Hypothalamus (tissue), 51 donors: ENCODE measurements around the gene RASA2.
"Not testable (repeated sequence)": the region's sequence is repeated elsewhere in the genome, so short reads cannot be mapped to it uniquely, and the experiment has no call there.

Source experiments
- DNase-seq, 51 donors: peaks; one replicate each; lab custom pipeline; 2025; lab: John Stamatoyannopoulos, UW

RASA2 gene

DNA sequence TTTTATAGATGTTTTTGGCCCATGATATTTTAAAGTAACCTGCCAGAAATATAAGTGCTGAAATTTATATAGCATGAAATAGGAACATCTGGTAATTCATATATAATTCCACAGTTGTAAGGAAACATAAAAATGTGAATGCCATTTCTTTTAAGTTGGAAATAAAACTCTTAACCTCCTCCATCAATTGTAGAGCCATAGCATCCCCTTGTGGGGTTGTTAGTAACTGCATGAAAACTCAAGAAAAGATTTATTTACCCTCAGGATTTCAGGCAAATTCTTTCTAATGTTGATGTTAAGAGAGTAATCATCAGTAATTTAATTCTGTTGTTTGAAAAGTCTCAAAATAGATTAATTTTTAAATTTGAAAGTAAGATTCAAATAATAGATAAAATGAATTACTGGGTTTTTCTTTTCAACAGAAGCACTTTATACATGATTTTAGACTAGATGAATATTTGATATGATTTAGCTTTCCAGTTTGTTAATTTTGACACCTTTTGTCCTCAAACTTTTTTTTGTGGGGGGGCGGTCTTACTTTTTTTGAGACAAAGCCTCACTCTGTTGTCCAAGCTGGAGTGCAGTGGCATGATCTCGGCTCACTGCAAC lies 74.7 kb downstream of the RASA2 start:
- peak in 4 of 51 donors; percentile 1 to 37 (median 15) for DNase-seq

DNA sequence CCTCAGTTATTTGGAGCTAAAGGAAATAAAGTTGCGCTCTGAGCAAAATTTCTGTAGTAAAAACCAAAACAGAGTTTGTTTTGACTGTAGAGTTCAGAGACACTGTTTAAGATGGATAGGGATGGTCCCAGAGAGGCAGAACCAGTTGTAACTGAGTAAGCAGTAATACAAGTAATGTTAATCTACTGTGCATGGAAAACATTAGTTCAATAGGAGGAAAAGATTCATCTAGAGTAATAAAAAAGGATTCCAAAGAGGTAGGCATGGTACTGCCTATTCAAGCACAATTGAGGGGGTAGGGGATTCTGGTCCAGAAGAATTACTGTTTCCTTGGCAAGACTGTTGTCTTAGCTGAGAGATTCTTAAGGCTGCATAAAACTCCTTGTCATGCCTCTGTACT lies 77.4 kb downstream of the RASA2 start:
- DNase-seq, result no peak

DNA sequence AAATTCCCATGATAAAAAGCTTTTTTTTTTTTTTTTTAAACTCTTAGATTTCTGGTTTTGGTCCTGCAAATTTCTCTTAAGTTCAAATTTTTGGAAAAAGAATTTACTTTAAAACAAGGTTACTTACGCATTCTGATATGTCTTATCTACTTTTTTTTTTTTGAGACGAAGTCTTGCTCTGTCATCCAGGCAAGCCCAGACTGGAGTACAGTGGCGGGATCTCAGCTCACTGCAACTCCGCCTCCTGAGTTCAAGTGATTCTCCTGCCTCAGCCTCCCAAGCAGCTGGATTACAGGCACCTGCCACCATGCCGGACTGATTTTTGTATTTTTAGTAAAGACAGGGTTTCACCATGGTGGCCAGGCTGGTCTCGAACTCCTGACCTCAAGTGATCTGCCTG lies 83.2 kb downstream of the RASA2 start:
- DNase-seq, result no peak

DNA sequence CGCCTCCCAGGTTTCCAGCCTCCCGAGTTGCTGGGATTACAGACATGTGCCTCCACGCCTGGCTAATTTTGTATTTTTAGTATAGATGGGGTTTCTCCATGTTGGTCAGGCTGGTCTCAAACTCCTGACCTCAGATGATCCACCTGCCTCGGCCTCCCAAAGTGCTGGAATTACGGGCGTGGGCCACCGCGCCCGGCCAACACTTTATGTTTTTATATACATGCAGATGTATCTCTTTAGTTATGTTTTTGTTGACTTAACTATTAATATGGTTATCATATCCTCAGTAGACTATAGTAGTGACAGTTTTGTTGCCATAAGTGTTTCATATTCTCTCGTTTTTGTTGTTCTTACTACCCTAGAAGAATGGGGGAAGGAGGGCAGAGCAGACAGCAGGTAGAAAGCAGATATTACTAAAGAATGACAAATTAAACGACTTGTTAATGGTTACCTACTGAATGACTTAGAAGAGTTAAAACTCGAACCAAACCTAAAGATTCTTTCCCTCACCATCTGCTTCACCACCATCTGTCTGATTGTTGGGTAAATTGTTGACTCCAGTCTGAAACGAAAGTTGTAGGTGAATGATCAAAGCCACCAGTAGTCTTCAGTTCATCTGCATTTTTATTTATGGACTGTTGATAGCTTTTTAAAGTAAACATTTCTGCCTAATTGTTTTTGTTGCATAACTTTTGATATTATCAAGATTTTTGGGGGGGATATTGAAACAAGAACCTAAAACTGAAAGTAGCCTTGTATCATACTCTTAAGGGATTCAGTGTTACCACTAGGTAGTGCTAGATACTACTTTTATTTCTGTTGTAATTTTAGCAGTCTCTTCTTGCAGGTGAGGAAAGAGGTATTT lies 89.3 kb downstream of the RASA2 start:
- DNase-seq, result peak in 1 of 51 donors; percentile 1

DNA sequence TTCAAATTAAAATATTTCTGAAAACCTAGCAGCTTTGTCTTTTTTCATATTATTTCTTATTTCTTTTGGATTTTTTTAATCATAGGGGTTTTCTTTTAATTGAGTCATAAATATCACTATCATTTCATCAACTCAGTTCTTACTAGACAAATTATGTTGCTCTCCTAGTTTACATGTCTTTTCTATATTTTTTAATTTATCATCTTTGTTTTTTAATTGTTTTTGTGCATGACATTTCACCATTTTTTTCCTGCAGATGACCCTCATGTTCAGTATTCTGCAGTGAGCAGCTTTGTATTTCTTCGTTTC lies 89.9 kb downstream of the RASA2 start:
- no peak for DNase-seq

DNA sequence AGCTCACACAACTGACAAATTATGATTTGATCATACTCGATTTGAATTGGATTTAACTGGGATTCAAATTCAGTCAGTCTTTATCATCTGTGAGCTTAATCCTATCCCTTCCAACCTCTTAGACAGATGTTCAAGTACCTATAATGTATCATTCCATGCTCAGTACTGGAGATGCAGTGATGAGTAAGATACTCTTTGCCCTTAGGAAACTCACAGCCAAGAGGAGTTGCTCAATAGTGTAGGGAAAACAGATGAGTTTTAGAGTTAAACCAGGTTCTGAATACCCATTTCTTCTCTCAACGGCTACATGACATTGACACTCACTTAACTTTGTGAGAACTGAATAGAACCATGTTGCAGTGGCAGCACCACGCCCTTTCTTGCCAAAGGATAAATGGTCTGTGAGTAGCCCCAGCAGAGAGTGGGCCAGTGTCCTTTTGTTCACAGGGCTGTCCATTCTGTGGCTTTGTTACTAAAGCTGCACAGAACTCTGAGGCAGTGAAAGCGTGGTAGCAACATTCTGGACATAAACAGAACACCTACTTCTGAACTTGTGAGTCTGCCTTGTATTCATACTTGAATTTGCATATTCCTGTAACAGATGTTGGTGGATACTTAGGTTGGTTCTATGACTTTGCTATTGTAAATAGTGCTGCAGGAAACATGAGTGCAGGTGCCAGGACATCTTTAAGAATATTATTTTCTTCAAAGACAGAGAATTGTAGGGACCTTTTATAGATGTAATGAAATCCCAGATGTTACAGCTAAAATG lies 91.6 kb downstream of the RASA2 start:
- no peak for DNase-seq

DNA sequence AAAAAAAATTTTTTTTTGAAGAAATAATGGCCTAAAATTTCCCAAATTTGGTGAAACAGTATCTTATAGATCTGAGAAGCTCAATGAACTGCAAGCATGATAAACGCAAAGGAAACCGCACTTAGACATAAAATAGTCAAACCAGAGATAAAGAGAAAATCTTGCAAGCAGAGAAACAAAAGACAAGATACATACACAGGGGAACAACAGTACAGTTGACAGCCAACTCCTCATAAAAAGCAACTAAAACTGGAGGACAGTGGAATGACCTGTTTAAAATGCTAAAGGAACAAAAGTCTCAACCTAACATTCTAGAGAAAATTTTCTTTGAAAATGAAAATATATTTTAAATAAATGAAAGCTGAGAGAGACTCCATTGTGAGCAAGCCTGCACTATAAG lies 107.5 kb downstream of the RASA2 start:
- DNase-seq, result no peak

DNA sequence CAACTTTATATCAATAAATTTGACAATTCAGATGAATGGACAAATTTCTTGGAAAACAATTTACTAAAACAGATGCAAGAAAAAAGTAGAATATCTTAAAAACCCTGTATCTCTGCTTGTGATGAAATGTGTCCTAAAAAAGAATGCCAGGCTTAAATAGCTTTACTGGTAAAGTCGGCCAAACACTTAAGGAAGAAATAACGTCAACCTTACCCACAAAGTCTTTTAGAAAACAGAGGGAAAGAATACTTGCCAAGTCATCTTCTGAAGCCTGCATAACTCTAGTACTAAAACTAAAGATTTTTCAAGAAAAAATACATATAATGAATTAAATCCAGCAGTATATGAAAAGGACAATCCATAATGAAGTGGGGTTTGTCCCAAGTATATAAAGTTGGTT lies 111.1 kb downstream of the RASA2 start:
- DNase-seq, result no peak

DNA sequence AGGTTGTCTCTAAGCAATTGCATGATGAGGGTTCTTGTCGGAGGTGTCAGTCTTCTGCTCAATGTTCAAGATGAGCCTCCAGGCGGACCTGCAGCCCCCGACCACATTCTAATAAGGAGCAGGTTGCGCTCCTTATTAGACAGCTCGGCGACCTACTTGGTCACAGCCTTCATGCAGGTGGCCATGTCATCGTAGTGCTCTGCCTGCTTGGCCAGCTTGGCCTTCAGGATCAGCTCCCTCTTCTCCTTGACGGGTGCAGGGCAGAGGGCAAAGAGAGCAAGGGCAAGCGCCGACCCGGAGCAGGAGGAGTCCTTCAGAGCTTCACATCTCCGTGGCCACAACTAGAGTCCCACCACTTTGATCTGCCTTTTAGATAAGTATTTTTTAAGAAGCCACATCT lies 113.5 kb downstream of the RASA2 start:
- DNase-seq, result no peak

DNA sequence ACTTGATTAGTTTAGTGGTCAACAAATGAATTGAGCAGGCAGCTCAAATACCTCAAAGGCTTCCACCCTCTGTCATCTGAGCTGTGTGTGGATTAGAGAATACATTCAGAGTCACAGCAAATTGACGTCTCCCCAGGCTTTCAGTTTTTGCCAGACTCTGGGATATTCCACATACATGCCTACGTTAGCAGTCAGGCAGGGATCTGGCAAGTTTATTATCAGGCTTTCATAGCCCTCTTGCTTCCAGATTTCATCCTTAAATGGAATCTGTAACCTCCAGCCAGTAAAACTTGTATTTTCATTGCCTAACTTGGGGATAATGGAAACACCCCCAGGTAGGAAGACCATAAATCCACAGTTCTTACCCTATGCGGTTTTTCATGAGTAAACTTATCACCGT lies 115.9 kb downstream of the RASA2 start:
- DNase-seq, result no peak

DNA sequence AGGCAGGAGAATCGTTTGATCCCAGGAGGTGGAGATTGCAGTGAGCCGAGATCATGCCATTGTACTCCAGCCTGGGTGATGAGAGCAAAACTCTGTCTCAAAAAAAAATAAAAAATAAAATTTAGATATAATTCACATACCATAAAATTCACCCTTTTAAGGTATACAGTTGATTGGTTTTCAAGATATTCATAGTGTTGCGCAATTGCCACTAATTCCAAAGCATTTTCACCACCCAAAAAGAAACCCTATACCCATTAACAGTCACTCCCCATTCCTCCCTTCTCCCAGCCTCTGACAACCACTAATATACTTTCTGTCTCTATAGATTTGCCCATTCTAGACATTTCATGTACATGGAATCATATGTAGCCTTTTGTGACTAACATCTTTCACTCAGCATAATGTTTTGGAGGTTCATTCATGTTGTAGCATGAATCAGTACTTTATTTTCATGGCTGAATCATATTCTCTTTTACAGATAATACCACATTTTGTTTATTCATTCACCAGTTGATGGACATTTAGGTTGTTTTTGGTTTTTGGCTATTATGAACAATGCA lies 116.7 kb downstream of the RASA2 start:
- no peak for DNase-seq

DNA sequence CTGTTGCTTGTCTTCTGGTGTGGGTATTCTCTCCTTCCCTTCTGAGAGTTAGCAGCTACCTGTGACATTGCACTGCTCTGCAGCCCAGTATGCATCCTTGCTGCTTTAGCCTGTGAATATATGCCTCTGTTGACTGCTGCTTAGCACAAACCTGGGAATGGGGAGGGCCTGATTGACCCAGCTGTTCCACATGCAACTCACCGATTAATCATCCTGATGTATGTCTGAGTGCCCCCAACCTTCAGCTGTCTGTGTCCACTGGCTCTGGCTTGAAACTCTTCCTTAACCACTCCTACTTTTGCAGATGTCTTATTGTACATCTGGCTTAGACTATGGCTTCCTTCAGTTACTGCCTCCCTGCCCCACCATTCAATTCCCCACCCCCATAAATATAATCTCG lies 119.1 kb downstream of the RASA2 start:
- no peak for DNase-seq

DNA sequence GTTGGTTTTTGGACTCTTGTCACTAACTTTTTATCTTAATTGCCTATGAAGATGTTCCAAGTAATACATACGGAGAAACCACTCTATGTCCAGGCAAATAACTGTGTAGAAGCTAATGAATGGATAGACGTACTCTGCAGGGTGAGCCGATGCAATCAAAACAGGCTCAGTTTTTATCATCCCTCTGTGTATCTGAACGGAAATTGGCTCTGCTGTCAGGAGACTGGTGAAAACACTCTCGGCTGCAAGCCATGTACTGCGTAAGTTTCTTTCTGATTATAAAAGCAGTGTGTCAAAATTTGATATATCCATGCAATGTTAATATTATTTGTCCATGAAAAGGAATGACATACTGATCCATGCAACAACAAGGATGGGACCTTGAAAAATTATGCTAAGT lies 121.6 kb downstream of the RASA2 start:
- no peak for DNase-seq

DNA sequence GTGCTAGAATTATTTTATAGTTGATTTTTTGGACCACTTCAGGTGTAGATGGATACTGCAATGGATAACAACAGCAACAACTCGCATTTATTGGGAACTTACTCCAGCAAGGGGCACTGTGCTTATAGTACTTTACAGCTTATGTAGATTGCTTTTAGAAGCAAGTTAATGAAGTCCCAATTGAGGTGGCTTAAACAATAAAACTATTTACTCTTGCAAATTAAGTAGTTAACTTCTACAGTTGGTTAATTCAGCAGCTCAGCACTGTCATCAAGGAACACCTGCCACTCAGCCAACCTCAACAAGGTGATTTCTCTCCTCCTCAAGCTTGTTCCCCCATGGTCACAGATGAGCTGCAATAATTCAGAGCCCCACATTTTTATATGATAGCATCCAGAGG lies 124.1 kb downstream of the RASA2 start:
- no peak for DNase-seq

DNA sequence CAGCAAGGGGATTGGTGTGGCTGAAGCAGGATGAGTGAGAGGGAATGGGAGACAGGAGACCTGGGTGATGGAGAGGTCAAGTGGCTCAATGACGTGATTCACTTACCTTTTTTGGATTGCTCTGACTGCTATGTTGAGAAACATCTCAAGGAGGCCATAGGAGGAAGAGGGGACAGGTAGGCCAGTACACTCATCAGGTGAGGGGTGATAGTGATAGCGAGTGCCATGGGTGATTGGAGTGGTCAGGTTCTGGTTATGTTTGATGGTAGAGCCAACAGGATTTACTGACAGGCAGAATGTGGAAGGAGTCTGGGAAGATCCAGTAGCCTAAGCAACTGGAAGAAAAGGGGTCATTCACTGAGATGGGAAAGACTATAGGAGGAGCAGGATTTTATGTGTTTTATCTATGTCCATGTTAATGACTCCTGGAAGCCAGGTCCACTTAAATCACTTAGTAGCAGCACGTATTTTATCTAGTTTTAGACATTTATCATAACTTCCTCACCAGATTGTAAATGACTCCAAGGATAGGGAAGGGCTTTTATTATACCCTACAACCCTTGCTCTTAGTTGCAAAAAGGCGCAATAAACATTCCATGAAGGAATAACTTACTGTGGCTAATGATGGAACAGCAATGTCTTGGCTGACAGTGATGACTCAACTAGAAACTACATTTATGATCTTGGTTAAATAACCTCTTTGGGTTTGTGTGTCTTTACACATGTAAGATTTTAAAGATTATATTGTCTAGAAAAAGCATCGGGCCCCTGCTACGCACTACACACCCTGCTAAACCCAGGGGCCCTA lies 131.5 kb downstream of the RASA2 start:
- no peak for DNase-seq

DNA sequence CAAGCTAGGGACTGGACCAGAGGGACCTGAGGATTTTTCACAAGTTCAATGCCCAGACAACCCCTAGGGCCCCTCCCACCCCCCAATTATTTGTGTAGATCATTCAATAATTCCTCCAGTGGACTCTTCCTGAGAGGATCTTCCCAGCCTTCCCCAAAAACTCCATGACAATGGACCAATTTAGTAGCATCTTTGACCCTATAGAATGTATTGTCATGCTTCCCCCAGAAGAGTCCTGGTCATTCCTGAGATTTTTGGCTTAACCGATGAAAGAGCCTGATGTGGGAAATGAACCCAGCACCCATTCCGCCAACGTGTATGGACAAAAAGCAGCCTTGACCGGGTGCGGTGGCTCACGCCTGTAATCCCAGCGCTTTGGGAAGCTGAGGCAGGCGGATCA lies 132.1 kb downstream of the RASA2 start:
- no peak for DNase-seq

DNA sequence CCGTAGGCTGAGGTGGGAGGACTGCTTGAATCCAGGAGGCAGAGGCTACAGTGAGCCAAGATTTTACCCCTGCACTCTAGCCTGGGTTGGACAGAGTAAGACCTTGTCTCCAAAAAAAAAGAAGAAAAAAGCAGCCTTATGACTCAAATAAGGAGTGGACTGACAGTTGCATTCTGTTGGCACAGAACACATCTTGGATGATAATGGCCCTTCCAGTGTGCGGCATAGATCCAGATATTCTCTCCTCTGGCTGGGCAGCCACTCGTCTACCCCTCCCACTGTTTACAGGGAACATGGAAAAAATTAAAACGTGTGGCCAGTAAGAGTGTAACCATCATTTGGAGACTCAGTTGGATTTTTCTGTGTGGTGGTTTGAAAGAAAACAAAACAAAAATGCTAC lies 132.6 kb downstream of the RASA2 start:
- DNase-seq, result no peak

DNA sequence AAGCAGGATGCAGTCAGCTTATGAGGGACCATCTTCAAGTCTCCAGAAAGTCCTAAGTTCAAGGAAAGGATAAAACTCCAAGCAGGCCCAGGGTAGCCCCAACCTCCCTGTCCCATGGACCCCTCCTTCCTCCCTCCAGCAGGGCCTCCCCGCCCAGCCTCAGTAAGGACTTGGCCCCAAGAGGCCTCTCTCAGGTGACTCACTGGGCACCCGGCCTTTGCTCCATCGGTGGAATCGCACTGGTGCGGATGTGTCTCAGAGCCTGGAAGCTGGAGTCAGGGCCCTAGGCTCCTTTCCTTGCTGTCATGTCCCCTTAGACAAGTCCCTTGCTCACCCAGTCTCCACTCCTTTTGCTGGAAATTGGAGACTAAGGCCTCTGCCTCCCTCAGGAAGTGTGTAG lies 136.9 kb downstream of the RASA2 start:
- no peak for DNase-seq

DNA sequence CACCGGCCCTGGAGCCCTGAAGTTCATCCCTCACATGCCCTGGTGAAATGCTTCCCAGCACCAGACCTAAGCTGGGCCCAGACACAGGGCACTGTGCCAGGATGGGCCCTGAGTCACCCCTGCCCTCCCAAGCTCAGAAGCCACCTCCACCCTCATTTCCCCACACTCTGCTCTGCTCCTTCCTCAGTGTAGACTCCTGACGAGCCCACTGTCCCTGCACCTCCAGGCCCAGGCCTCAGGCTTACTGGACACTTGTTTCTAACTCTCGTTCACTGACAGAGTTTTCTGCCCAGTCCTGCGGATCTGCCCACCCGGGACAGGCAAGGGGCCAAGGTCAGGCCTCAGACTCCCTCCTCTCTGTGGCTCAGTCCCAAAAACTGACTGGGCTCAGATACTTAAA lies 138.7 kb downstream of the RASA2 start:
- DNase-seq, result no peak

DNA sequence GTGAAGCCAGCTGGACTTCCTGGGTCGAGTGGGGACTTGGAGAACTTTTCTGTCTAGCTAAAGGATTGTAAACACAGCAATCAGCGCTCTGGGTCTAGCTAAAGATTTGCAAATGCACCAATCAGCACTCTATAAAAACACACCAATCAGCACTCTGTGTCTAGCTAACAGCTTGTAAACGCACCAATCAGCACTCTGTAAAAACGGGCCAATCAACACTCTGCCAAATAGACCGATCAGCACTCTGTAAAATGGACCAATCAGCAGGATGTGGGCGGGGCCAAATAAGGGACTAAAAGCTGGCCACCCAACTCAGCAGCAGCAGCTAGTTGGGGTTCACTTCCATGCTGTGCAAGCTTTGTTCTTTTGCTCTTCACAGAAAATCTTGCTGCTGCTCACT lies 141.5 kb downstream of the RASA2 start:
- not testable (repeated sequence) for DNase-seq
